CD4-positive, alpha-beta T cell treated with Interleukin-6 at 100 ng/mL for 8 hours (primary cell): ENCODE results near the gene SERPINF2.
"Not testable (repeated sequence)": the region's sequence is repeated elsewhere in the genome, so short reads cannot be mapped to it uniquely, and the experiment has no call there.

Experiments
- DNase-seq: peaks from one replicate; pipeline ENCODE4 v3.0.0-alpha.2; 2020; ENCODE audit warnings: mixed read lengths, low spot score

Gene SERPINF2

DNA sequence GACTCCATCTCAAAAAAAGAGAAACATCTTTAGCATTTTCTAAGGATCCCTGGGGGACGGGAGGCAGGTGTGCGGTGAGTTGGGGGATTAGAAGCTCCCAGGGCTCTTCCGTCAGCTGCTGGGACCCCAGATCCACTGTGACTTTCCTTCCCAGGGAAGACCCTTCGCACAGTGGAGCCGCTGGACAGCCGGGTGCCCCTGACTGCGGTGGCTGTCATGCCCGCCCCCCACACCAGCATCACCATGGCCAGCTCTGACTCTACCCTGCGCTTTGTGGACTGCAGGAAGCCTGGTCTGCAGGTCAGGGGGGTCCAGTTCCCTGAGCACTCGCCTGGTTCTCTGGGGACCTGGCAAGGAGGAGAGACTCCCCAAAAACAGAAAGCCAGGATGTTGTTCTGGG, 7.3 kb upstream of the SERPINF2 start:
- DNase-seq = no peak

DNA sequence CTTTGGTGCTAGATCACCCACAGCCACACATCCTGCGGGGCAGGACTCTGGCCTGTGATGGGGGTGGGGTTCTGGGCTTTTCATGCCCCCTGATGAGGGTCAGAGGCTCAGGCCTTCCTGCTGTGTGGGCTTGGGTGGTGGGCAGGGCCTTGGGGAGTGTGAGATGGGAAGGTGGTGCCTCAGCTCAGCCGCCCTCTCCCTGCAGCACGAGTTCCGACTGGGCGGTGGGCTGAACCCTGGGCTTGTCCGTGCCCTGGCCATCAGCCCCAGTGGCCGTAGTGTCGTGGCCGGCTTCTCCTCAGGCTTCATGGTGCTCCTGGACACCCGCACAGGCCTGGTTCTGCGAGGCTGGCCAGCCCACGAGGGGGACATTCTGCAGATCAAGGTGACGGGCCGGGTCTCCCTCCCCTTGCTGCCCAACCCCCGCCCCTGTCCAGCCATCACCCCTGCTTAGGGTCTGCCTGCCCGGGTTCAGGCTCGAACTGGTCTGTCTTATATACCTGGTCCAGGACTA, 6.8 kb upstream of the SERPINF2 start:
- DNase-seq = no peak

DNA sequence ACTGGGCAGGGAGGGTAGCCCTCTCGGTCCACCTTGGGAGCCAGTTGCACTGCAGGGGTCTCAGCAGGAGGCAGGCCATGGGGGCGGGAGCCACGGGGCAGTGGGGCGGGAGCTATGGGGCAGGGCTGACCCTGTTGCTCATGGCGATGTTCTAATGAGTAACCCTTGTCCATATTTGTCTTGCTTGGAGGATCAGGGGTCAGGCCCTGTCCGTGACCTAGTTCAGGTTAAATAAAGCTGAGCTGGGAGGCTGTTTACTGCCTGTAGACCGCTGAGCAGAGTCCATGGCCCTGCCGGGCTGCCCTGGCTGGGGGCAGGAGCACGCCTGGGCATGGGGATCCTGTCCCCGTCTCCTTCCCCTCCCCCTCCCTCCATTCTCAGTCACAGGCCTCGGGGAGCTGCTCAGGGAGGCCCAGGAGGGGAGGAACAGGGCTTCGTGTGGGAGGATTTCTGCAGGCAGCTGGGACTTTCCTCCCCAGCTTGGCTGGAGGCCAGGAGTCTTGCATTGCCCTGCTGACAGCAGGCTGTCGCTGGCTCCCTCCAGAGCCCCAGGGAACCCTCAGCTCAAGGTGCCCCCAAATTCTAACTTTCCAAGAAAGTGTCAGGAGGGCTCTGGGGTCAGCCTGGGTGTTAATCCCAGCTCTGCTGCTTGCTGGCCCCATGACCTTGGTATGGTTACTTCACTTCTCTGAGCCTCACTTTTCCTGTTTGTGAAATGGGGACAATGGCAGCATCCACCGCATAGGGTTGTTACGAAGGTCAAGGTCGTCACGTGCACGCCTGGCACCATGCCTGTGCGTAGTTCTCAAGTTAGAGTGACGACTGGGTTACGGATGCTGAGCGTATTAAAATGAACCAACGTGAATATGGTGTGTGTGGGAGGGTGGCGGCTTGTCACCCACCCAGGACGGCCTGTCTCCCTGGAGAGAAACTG, 6.1 kb upstream of the SERPINF2 start:
- DNase-seq = no peak

DNA sequence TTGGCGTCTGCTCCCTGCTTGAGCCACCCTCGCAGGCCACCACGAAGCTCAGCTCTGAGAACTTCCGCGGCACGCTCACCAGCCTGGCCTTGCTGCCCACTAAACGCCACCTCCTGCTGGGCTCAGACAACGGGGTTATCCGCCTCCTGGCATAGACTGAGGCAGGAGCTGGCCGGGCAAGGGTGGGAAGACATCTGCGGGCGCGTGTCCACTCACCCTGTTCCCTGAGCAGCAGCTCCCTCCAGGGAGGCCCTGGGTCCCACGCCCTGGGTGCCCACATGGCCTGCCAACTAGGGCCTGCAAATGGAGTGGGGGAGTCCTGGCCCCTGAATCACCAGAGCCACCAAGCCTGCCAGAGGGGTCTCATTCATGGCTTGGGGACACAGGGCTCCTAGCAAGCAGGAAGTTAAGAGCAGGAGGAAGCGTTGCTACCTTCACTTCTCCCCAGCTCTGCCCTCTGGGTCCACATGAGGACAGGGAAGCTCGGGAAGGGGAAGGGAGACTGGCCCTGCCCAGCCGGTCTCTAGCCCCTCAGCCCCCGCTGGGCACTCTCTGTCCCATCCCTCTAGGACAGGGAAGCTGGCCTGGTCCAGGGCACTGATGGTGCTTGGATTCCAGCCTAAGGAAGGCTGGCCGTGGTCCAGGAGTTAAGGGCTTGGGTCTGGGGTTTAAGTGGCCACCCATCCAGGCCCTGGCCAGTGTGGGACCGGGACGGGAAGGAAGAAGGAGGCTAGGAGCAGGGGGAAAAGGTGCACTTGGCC, 5.0 kb upstream of the SERPINF2 start:
- DNase-seq = no peak

DNA sequence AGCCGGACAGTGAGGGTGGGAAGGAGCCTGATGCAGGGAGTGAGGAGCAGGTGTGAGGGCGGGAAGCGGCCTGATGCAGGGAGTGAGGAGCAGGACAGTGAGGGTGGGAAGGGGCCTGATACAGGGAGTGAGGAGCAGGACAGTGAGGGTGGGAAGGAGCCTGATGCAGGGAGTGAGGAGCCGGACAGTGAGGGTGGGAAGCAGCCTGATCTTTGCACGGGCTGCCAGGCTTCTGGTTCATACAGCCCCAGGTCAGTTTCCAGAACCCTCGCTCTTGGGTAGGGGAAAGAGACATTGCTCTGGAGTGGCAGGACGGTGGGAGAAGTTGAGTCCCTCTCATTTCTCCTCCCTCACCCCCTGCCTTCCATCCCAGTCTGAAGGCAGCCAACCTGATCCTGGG, 772 bp upstream of the SERPINF2 start:
- DNase-seq = not testable (repeated sequence)

DNA sequence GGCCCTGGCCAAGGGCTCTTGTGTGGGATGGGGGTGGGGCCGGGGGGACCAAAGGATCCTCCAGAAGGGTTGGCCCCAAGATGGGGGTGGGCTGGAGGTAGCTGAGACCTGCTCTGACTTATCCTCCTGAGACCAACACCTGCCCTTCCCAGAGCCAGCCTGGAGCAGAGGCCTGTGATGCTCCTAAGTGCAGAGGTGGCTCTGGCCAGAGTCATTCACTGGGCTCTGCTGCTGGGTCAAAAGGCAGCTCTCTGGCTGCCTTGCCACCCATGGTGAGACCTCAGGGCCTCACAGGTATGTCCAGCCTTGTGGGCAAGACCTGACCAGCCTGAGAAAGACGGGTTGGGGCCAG, 393 bp downstream of the SERPINF2 start:
- DNase-seq = no peak

DNA sequence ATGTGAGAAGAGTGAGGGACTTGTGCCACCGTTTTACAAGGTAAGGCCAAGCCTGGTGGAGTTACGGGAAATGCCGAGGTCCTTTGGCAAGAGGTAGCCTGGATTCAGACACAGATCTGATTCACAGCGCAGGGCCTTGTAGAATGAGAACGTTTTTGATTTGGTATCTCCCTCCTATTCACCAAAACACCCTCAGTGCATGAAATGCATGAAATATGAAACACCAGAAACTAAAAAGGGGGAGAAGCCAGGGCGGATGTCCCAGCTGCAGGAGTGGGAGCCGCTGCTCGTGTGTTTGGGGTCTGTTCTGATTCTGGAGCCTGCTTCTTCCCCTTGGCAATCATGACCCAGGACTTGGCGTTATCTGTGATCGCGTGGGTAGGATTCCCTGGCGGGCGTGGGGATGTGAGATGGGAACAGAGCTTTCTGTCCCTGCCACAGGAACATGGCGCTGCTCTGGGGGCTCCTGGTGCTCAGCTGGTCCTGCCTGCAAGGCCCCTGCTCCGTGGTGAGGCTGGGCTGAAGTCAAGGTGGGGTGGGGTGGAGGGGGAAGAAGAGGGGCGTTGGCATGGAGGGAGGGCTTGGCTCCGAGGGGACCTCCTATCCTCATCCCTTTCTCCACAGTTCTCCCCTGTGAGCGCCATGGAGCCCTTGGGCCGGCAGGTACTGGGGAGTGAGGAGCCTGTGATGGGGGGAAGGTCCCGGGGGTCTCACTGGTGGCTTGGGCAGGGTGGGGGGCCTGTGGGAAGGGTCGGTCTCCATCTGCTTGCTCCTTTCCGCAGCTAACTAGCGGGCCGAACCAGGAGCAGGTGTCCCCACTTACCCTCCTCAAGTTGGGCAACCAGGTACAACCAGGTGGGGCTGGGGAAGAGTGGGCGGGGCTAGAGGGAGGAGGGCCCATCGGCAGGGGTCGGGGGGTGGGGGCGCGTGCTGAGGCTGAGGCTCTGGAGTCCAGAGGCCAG, 2.2 kb downstream of the SERPINF2 start:
- no peak for DNase-seq

- DNase-seq = no peak
Measured at GRCh38 chr17:1745513-1746020, 2.9 kb downstream of the SERPINF2 start.

- no peak for DNase-seq
Measured at GRCh38 chr17:1746975-1747543, 4.4 kb downstream of the SERPINF2 start.

GRCh38 chr17:1750628-1751027, 8.0 kb downstream of the SERPINF2 start:
- DNase-seq = no peak

- no peak for DNase-seq
Measured at GRCh38 chr17:1752425-1753262, 10.0 kb downstream of the SERPINF2 start.

DNA sequence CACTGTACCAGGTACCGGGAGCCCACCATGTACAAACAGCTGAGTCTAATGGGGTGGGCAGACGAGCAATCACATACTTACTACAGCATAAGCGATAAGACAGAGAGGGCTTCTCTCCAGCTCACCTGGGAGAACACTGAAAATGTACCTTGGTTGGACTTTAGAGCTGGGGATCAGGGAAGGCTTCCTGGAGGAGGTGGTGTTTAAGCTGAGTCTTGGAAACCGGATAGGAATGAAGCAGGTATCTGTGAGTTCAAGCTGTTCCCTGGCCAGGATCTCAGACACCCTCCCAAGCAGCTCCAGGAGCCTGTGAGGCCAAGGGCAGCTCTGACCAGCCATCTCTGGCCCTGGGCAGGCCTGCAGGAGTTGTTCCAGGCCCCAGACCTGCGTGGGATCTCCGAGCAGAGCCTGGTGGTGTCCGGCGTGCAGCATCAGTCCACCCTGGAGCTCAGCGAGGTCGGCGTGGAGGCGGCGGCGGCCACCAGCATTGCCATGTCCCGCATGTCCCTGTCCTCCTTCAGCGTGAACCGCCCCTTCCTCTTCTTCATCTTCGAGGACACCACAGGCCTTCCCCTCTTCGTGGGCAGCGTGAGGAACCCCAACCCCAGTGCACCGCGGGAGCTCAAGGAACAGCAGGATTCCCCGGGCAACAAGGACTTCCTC, 11.2 kb downstream of the SERPINF2 start:
- DNase-seq = no peak

- DNase-seq = no peak
Measured at GRCh38 chr17:1754430-1755112, 11.9 kb downstream of the SERPINF2 start.

- DNase-seq = no peak
Measured at GRCh38 chr17:1755252-1755826, 12.7 kb downstream of the SERPINF2 start.

- no peak for DNase-seq
Measured at GRCh38 chr17:1755827-1756262, 13.2 kb downstream of the SERPINF2 start.

GRCh38 chr17:1758807-1759206, 16.1 kb downstream of the SERPINF2 start:
- no peak for DNase-seq

- DNase-seq = no peak
Measured at GRCh38 chr17:1759529-1759928, 16.9 kb downstream of the SERPINF2 start.

GRCh38 chr17:1762233-1762900, 19.7 kb downstream of the SERPINF2 start:
- DNase-seq = no peak
